Activated CD4-positive, alpha-beta T cell treated with anti-CD3 and anti-CD28 coated beads, Interleukin-2, amount 10 ng/mL, durations not matched to agents 24 days and 14 days (primary cell): Measurements from ENCODE around the gene SMIM26. TPM values are rescaled to one million over a fixed set of nuclear protein-coding genes. Genes with fewer than 3 reads are reported as not detected.

Experiments
- DNase-seq: peaks from one replicate; pipeline ENCODE4 v3.0.0; 2022
- H3K27ac Mint-ChIP-seq: one replicate; pipeline ENCODE4 v1.8.0; 2022; ENCODE audit warnings: mild to moderate bottlenecking, mixed read lengths
- H3K27me3 Mint-ChIP-seq: one replicate; pipeline ENCODE4 v1.8.0; 2022; ENCODE audit warnings: mixed read lengths
- H3K36me3 Mint-ChIP-seq: one replicate; pipeline ENCODE4 v1.8.0; 2022; ENCODE audit warnings: low read depth, mild to moderate bottlenecking, mixed read lengths
- H3K4me1 Mint-ChIP-seq: one replicate; pipeline ENCODE4 v1.8.0; 2021; ENCODE audit warnings: mixed read lengths
- H3K4me3 Mint-ChIP-seq: one replicate; pipeline ENCODE4 v1.8.0; 2022; ENCODE audit warnings: mild to moderate bottlenecking, moderate library complexity, mixed read lengths
- H3K9me3 Mint-ChIP-seq: one replicate; pipeline ENCODE4 v1.8.0; 2021; ENCODE audit warnings: mixed read lengths
- intact Hi-C: fragments of 100-400 bp; cut with micrococcal nuclease; formaldehyde crosslinking; loops from one replicate; pipeline ENCODE4 v1.15.1; 2023
- total RNA-seq: library from RNA; stranded (reverse); gene quantifications from 2 replicates; pipeline ENCODE4 v1.2.3, GENCODE V29; 2022

The SMIM26 gene
- total RNA-seq, 1 donor from 2014 or later, result 60.2 TPM

DNA sequence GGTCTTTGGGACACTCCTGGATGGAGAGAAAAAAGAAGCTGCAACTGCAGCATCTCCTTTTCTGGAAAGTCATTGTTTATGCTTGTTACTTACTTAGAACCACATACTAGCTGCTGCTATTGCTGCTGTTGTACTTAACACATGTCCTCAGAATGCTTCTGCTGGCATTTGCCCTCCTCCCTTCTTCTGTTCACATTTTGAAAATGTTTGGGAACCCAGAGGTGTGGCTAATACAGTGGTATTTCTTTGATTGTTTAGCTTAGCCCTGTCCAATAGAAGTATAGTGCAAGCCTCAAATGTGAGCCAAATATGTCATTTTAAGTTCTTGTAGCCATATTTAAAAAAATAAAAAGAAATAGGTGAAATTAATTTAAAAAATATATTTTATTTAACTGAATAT, 29.0 kb downstream of the SMIM26 start:
- no peaks in the 10 kb centered on the region for H3K27me3 Mint-ChIP-seq

DNA sequence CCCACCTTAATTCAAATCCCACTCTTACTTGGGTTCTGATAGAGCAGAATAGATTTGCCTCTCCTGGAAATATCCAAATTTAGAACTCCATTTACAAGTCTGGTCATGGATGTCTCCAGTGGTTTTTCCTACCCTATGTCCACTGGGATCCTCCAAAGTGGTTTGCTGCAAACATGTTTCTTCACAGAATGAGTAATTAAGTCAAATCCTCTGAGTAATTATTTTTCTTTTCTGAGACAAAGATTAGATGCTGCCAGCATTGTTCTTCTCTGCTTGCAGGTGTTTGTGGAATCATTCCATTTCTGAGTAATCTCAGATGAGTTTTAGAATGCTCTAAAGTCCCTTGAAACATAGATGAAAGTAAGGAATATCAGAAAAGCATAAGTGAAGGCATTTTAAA, 42.5 kb downstream of the SMIM26 start:
- Mint-ChIP-seq H3K4me1 (peaks cover 4% of the 10 kb centered on the region), H3K9me3 (no peaks in the 10 kb centered on the region), H3K36me3 (no peaks in the 10 kb centered on the region), H3K27ac (no peak overlapping the region), H3K27me3 (no peaks in the 10 kb centered on the region), H3K4me3 (no peak overlapping the region)
- intact Hi-C loops, result no loop called here
- no peak for DNase-seq

More for the DNA sequence above, 29.0 kb downstream of the SMIM26 start:
- no peaks in the 10 kb centered on the region for H3K9me3 Mint-ChIP-seq
- intact Hi-C loops, result no loop called here
- DNase-seq, result no peak
- H3K4me3 Mint-ChIP-seq, result no peak overlapping the region
- H3K27ac Mint-ChIP-seq, result no peak overlapping the region
- H3K4me1 Mint-ChIP-seq, result no peaks in the 10 kb centered on the region
- peaks cover 23% of the 10 kb centered on the region for H3K36me3 Mint-ChIP-seq

DNA sequence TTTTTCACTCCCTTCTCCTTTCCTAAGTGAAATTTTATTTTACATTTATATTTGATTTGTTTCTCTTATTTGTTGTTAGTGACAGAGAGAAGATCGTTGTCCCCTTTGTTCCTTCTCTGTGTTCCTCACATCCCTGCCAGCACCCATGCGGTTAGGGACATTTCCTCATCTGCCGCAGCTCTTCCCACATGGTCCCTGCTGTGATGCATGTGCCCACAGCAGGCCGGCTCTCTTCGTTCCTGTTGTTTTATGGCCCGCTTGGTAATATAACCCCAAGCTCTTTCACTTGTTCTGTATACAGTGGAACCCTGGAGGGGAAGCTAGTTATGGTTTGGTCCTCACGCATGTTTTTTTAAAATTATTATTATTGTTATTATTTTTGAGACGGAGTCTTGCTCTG, 44.3 kb downstream of the SMIM26 start:
- Mint-ChIP-seq H3K9me3 (no peaks in the 10 kb centered on the region), H3K4me3 (no peak overlapping the region), H3K4me1 (peaks cover 6% of the 10 kb centered on the region)

DNA sequence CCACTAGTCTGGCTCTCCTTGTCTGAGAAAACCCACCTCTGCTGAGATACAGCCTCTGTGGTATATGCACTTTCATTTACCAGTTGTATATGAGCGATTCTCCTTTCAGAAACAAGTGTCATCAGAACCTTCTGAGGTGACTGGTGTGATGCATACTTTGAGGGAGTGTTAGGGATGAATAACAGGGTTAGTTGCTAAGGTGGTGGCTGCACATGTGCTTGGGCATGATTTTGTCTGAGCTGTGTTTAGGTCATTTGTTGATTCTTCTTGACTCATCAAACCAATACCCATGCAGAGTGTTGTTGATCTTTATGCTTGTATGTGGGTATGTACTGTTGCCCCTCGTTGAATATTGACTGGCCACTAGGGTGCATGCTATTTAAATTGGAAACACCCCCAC, 46.3 kb downstream of the SMIM26 start:
- intact Hi-C loops, result no loop called here
- H3K27me3 Mint-ChIP-seq, result no peaks in the 10 kb centered on the region
- H3K4me1 Mint-ChIP-seq, result peaks cover 6% of the 10 kb centered on the region
- no peak overlapping the region for H3K27ac Mint-ChIP-seq
- no peaks in the 10 kb centered on the region for H3K9me3 Mint-ChIP-seq
- no peak for DNase-seq
- H3K4me3 Mint-ChIP-seq, result no peak overlapping the region
- peaks cover 1% of the 10 kb centered on the region for H3K36me3 Mint-ChIP-seq

More for the DNA sequence above, 44.3 kb downstream of the SMIM26 start:
- DNase-seq, result no peak
- Mint-ChIP-seq H3K27me3 (no peaks in the 10 kb centered on the region), H3K36me3 (no peaks in the 10 kb centered on the region), H3K27ac (no peak overlapping the region)
- intact Hi-C loops, result no loop called here

DNA sequence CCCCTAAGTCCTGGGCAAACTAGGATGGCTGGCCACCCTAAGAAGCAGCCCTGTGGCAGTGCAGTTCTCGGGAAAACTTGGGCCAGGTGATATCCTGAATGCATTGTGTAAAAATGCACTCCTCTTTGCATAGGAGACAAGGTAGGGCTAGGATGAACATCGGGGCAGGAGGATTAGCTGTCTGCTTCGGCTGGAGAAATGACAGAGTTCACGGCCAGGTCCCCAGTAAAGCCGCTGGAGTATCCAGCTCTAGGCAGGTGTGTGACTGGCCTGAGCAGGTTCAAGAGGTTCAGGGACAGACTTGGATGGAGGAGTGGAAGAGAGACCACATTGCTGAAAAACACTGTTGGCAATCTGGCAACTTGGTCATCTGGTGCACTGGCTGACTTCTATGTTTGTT, 47.0 kb downstream of the SMIM26 start:
- intact Hi-C loops, result no loop called here
- no peaks in the 10 kb centered on the region for H3K9me3 Mint-ChIP-seq
- H3K4me3 Mint-ChIP-seq, result no peak overlapping the region
- DNase-seq, result no peak
- peaks cover 1% of the 10 kb centered on the region for H3K36me3 Mint-ChIP-seq
- H3K27me3 Mint-ChIP-seq, result no peaks in the 10 kb centered on the region
- no peak overlapping the region for H3K27ac Mint-ChIP-seq
- peaks cover 6% of the 10 kb centered on the region for H3K4me1 Mint-ChIP-seq

DNA sequence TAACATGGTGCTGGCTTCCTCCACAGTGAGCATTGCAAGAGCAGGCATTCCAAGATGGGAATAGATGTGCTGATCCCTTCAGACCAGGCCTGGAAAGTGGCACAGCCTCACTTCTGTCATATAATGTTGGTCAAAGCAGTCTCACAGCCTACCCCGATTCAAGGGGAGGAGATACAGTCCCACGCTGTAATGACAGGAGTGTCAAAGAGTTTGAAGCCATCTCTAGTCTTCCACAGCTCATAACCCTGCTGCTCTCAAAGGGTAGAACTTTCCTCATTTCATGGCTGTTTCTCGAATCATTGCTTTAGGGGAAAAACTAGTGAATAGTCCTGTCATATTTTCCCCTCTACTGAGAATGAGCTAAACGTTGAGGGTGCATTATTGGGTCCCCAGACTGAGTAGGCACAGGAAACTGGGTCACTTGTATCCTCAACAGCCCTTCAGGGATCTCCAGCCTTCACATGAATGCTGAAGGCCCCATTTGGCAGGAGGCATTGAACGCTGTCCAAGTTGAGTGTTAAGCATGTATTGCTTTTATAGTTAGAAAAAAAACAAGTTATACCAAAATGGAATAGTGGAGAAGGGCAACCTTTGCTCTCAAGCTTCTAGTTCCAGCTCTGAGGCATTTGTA, 47.9 kb downstream of the SMIM26 start:
- H3K9me3 Mint-ChIP-seq, result no peaks in the 10 kb centered on the region
- H3K4me1 Mint-ChIP-seq, result peaks cover 6% of the 10 kb centered on the region
- DNase-seq, result no peak
- intact Hi-C loops, result no loop called here
- H3K36me3 Mint-ChIP-seq, result peaks cover 1% of the 10 kb centered on the region
- H3K27me3 Mint-ChIP-seq, result no peaks in the 10 kb centered on the region
- H3K4me3 Mint-ChIP-seq, result no peak overlapping the region
- H3K27ac Mint-ChIP-seq, result no peak overlapping the region

Other genes starting within 250 kb of the SMIM26 start
- 1.8 and 1.9 TPM in 2 replicates for gene DZANK1, start 100.4 kb upstream of the SMIM26 start, total RNA-seq
- gene POLR3F, start 100.0 kb upstream of the SMIM26 start, total RNA-seq, result 15.0 and 15.3 TPM in 2 replicates
- gene RBBP9, start 70.2 kb upstream of the SMIM26 start, total RNA-seq, result 21.1 and 24.3 TPM in 2 replicates
- gene SEC23B, start 59.5 kb upstream of the SMIM26 start, total RNA-seq, result 108 TPM in 2 replicates
- gene DTD1, start 20.6 kb downstream of the SMIM26 start, total RNA-seq, result 49.2 and 49.9 TPM in 2 replicates
- gene SCP2D1, start 246.4 kb downstream of the SMIM26 start, total RNA-seq, result not detected in 2 replicates